RKO (cell line): ENCODE measurements around the gene EPYC.
A peak's percentile ranks its signal among the peaks of the same experiment; 100 is the strongest.
"Not testable (repeated sequence)": the region's sequence is repeated elsewhere in the genome, so short reads cannot be mapped to it uniquely, and the experiment has no call there.

Experiments
- DNase-seq: peaks from one replicate; pipeline ENCODE4 v3.0.0-alpha.2; 2016; ENCODE audit warnings: low spot score

Gene EPYC

GRCh38 chr12:90990611-90991010, 14.2 kb downstream of the EPYC start:
- DNase-seq: no peak

- DNase-seq: no peak
These were observed 15.1 kb downstream of the EPYC start for GRCh38 chr12:90989686-90990111.

GRCh38 chr12:90987520-90987919, 17.3 kb downstream of the EPYC start:
- DNase-seq: no peak

GRCh38 chr12:90987101-90987500, 17.7 kb downstream of the EPYC start:
- no peak for DNase-seq

GRCh38 chr12:90985331-90985730, 19.4 kb downstream of the EPYC start:
- not testable (repeated sequence) for DNase-seq

- no peak for DNase-seq
These were observed 20.7 kb downstream of the EPYC start for GRCh38 chr12:90984114-90984513.

GRCh38 chr12:90982170-90982569, 22.6 kb downstream of the EPYC start:
- DNase-seq: no peak

- no peak for DNase-seq
These were observed 24.8 kb downstream of the EPYC start for GRCh38 chr12:90979951-90980350.

- DNase-seq: no peak
These were observed 25.8 kb downstream of the EPYC start for GRCh38 chr12:90979019-90979418.

- peak; percentile 66 for DNase-seq
These were observed 26.5 kb downstream of the EPYC start for GRCh38 chr12:90978117-90978770.

- no peak for DNase-seq
These were observed 27.5 kb downstream of the EPYC start for GRCh38 chr12:90977224-90977623.

GRCh38 chr12:90974286-90974685, 30.5 kb downstream of the EPYC start:
- DNase-seq: no peak

GRCh38 chr12:90972226-90972625, 32.5 kb downstream of the EPYC start:
- DNase-seq: no peak

GRCh38 chr12:90970911-90971310, 33.9 kb downstream of the EPYC start:
- DNase-seq: no peak

- peak; percentile 7 for DNase-seq
These were observed 34.3 kb downstream of the EPYC start for GRCh38 chr12:90970471-90970870.

- no peak for DNase-seq
These were observed 34.9 kb downstream of the EPYC start for GRCh38 chr12:90969851-90970250.

GRCh38 chr12:90969346-90969745, 35.4 kb downstream of the EPYC start:
- DNase-seq: no peak

- no peak for DNase-seq
These were observed 39.6 kb downstream of the EPYC start for GRCh38 chr12:90965204-90965603.

- no peak for DNase-seq
These were observed 40.2 kb downstream of the EPYC start for GRCh38 chr12:90964616-90965015.

- no peak for DNase-seq
These were observed 40.8 kb downstream of the EPYC start for GRCh38 chr12:90963946-90964345.

- DNase-seq: no peak
These were observed 43.6 kb downstream of the EPYC start for GRCh38 chr12:90961154-90961553.

- DNase-seq: peak; percentile 68
These were observed 45.1 kb downstream of the EPYC start for GRCh38 chr12:90959538-90960139.

- peak; percentile 28 for DNase-seq
These were observed 45.7 kb downstream of the EPYC start for GRCh38 chr12:90959032-90959431.

GRCh38 chr12:90958347-90958746, 46.4 kb downstream of the EPYC start:
- no peak for DNase-seq
